Measurements from ENCODE around the gene TMEM232.

DNA sequence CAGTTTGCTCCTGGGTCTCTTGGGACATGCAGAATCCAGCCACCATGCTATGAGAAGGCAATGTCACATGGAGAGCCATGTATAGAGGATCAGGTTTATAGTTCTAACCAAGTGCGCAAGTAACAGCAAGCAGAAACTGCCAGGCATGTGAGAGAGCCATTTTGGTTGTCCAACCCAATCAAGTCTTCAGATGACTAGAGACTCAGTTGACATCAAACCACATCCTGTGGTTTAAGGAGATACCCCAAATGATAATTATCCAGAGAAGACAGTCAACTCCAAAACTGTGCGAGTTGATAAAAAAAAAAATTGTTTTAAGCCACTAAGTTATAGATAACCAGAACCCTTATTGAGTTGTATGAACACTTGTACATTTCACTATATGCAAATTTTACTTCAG, 40.2 kb downstream of the TMEM232 start:
- TF ChIP-seq, protein P1, sequence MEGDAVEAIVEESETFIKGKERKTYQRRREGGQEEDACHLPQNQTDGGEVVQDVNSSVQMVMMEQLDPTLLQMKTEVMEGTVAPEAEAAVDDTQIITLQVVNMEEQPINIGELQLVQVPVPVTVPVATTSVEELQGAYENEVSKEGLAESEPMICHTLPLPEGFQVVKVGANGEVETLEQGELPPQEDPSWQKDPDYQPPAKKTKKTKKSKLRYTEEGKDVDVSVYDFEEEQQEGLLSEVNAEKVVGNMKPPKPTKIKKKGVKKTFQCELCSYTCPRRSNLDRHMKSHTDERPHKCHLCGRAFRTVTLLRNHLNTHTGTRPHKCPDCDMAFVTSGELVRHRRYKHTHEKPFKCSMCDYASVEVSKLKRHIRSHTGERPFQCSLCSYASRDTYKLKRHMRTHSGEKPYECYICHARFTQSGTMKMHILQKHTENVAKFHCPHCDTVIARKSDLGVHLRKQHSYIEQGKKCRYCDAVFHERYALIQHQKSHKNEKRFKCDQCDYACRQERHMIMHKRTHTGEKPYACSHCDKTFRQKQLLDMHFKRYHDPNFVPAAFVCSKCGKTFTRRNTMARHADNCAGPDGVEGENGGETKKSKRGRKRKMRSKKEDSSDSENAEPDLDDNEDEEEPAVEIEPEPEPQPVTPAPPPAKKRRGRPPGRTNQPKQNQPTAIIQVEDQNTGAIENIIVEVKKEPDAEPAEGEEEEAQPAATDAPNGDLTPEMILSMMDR (IDR thresholded peaks at IDR 0.05), result no peak
- TF ChIP-seq POLR2A (IDR thresholded peaks at IDR 0.05; ENCODE audit: low read depth) (no peak), POLR2AphosphoS5 (IDR thresholded peaks at IDR 0.05) (no peak), EP300 (IDR thresholded peaks at IDR 0.05) (no peak)
